Endodermal cell (in vitro differentiated cells): ENCODE measurements around the gene BNC2. TPM values are rescaled to one million over a fixed set of nuclear protein-coding genes. Genes with fewer than 3 reads are reported as not detected.

ENCODE experiments used
- DNase-seq: peaks from one replicate; pipeline ENCODE4 v3.0.0-alpha.2; 2017
- H3K27ac ChIP-seq: 2 replicates; pipeline ENCODE4 v1.5.1; 2013; ENCODE audit warnings: mild to moderate bottlenecking, low read depth, low read length, moderate library complexity
- H3K27me3 ChIP-seq: 2 replicates; pipeline ENCODE4 v1.6.1; 2013; ENCODE audit warnings: mild to moderate bottlenecking, low read length, moderate library complexity; ENCODE audit not compliant: insufficient read depth, control insufficient read depth, poor library complexity, severe bottlenecking
- H3K36me3 ChIP-seq: 2 replicates; pipeline ENCODE4 v1.7.0; 2013; ENCODE audit warnings: mild to moderate bottlenecking, low read length, moderate library complexity; ENCODE audit not compliant: control insufficient read depth, insufficient read depth
- H3K4me1 ChIP-seq: one replicate; pipeline ENCODE4 v1.7.0; 2013; ENCODE audit warnings: low read length; ENCODE audit not compliant: control insufficient read depth, insufficient read depth
- H3K4me3 ChIP-seq: 2 replicates; pipeline ENCODE4 v1.5.1; 2013; ENCODE audit warnings: mild to moderate bottlenecking, low read length, moderate library complexity
- H3K9ac ChIP-seq: 2 replicates; pipeline ENCODE4 v1.6.1; 2013; ENCODE audit warnings: mild to moderate bottlenecking, low read length, moderate library complexity; ENCODE audit not compliant: poor library complexity, severe bottlenecking; ENCODE audit errors: extremely low read depth
- H3K9me3 ChIP-seq: 2 replicates; pipeline ENCODE4 v1.6.1; 2013; ENCODE audit warnings: mild to moderate bottlenecking, low read length, moderate library complexity; ENCODE audit not compliant: control insufficient read depth
- H3K27ac Mint-ChIP-seq: 2 replicates; pipeline ENCODE4 v1.8.0; 2020; ENCODE audit warnings: mixed read lengths
- H3K27me3 Mint-ChIP-seq: 2 replicates; pipeline ENCODE4 v1.8.0; 2021; ENCODE audit warnings: mild to moderate bottlenecking, mixed read lengths; ENCODE audit not compliant: insufficient read depth
- H3K36me3 Mint-ChIP-seq: 2 replicates; pipeline ENCODE4 v1.8.0; 2020; ENCODE audit warnings: low read depth, mixed read lengths
- H3K4me1 Mint-ChIP-seq: 2 replicates; pipeline ENCODE4 v1.8.0; 2020; ENCODE audit warnings: mixed read lengths
- H3K4me3 Mint-ChIP-seq: 2 replicates; pipeline ENCODE4 v1.8.0; 2020; ENCODE audit warnings: mild to moderate bottlenecking, moderate library complexity, mixed read lengths
- H3K9me3 Mint-ChIP-seq: 2 replicates; pipeline ENCODE4 v1.8.0; 2020; ENCODE audit warnings: mild to moderate bottlenecking, mixed read lengths
- WGBS, 2 experiments: methylation state at CpG; one replicate each; pipeline versions ENCODE4 v1.1.5 to v1.1.7; 2013; ENCODE audit warnings: missing lambda C conversion rate in 2 of 2, mixed read lengths in 1 of 2; ENCODE audit not compliant: insufficient coverage in 1 of 2, insufficient read length in 1 of 2; 5-methylcytosine and 5-hydroxymethylcytosine counted together
- total RNA-seq, 2 donors: library from RNA; stranded (reverse); fragmentation: NEBNext Ultra II Directional in 1 of 2; extraction: Animal tissue kit (Norgen Biotek cat#: 25700) in 1 of 2; gene quantifications; 2 replicates in 1 of 2; 3 replicates in 1 of 2; pipeline ENCODE4 v1.2.1, GENCODE V29; 2021
- TF ChIP-seq, protein P1 (sequence below): fragments of 200-600 bp; sonication (generic); conservative IDR thresholded peaks from 2 replicates; pipeline ENCODE4 v1.5.0; 2021; ENCODE audit warnings: antibody characterized with exemption, mild to moderate bottlenecking

Gene BNC2
- total RNA-seq, 2 donors from 2014 or later: 3.0 to 10.5 TPM

DNA sequence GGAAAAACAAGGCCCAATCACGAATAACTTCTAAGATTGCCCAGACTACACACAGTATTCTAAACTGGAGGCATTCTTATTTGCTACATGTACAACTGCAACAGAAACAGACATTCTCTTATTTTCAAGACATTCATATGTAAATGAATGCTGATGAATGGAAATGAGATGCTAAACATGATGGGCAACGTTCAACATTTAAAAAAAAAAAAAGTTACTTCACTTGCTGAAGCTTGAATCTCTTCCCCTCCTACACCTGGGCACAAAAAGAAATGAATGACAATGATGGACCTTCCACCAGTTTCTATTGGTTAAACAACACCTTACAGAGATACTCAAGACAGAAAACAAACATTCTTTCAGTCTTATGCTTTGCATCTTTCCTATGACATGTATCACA lies 160.5 kb downstream of the BNC2 start:
- H3K36me3 ChIP-seq: no peaks in the 10 kb centered on the region
- H3K9me3 ChIP-seq: no peaks in the 10 kb centered on the region
- no peak for DNase-seq
- no peak overlapping the region for H3K9ac ChIP-seq
- no peak overlapping the region for H3K27ac ChIP-seq
- no peak overlapping the region for H3K4me3 ChIP-seq
- Mint-ChIP-seq H3K4me1 (peaks cover 44% of the 10 kb centered on the region), H3K36me3 (no peaks in the 10 kb centered on the region), H3K4me3 (no peak overlapping the region), H3K9me3 (no peaks in the 10 kb centered on the region), H3K27ac (no peak overlapping the region), H3K27me3 (no peaks in the 10 kb centered on the region)
- TF ChIP-seq, protein P1, sequence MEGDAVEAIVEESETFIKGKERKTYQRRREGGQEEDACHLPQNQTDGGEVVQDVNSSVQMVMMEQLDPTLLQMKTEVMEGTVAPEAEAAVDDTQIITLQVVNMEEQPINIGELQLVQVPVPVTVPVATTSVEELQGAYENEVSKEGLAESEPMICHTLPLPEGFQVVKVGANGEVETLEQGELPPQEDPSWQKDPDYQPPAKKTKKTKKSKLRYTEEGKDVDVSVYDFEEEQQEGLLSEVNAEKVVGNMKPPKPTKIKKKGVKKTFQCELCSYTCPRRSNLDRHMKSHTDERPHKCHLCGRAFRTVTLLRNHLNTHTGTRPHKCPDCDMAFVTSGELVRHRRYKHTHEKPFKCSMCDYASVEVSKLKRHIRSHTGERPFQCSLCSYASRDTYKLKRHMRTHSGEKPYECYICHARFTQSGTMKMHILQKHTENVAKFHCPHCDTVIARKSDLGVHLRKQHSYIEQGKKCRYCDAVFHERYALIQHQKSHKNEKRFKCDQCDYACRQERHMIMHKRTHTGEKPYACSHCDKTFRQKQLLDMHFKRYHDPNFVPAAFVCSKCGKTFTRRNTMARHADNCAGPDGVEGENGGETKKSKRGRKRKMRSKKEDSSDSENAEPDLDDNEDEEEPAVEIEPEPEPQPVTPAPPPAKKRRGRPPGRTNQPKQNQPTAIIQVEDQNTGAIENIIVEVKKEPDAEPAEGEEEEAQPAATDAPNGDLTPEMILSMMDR: no peak
- 17% methylated on average over 2 of the region's 2 CpGs; no CpG with 5 or more reads in 1 of the 2 experiments for WGBS, 2 experiments
- H3K27me3 ChIP-seq: no peaks in the 10 kb centered on the region
- peaks cover 4% of the 10 kb centered on the region for H3K4me1 ChIP-seq

- Histone ChIP-seq H3K27ac (peak overlapping the region; percentile 89), H3K9me3 (no peaks in the 10 kb centered on the region), H3K9ac (no peak overlapping the region), H3K36me3 (no peaks in the 10 kb centered on the region), H3K27me3 (no peaks in the 10 kb centered on the region), H3K4me3 (peak overlapping the region; percentile 30), H3K4me1 (peaks cover 6% of the 10 kb centered on the region)
- Mint-ChIP-seq H3K4me1 (peaks cover 48% of the 10 kb centered on the region), H3K36me3 (no peaks in the 10 kb centered on the region), H3K27ac (peak overlapping the region; percentile 28), H3K27me3 (no peaks in the 10 kb centered on the region), H3K9me3 (no peaks in the 10 kb centered on the region), H3K4me3 (peak overlapping the region; percentile 32)
- TF ChIP-seq, protein P1: no peak
- WGBS, 2 experiments: 15 to 23% methylated on average over 6 to 13 of the region's 13 CpGs
- DNase-seq: peak; percentile 65
Observed at GRCh38 chr9:16708656-16709435, 161.6 kb downstream of the BNC2 start.

GRCh38 chr9:16705111-16705604 lies 165.3 kb downstream of the BNC2 start:
- no peaks in the 10 kb centered on the region for H3K9me3 Mint-ChIP-seq
- peak overlapping the region; percentile 34 for H3K4me3 Mint-ChIP-seq
- H3K36me3 Mint-ChIP-seq: no peaks in the 10 kb centered on the region
- Histone ChIP-seq H3K9me3 (no peaks in the 10 kb centered on the region), H3K27ac (peak overlapping the region; percentile 67), H3K4me1 (peaks cover 6% of the 10 kb centered on the region), H3K36me3 (no peaks in the 10 kb centered on the region), H3K4me3 (no peak overlapping the region), H3K9ac (peak overlapping the region; percentile 6), H3K27me3 (no peaks in the 10 kb centered on the region)
- H3K27ac Mint-ChIP-seq: peak overlapping the region; percentile 94
- peaks cover 34% of the 10 kb centered on the region for H3K4me1 Mint-ChIP-seq
- TF ChIP-seq, protein P1: no peak
- H3K27me3 Mint-ChIP-seq: no peaks in the 10 kb centered on the region
- 21% methylated on average over 9 of the region's 9 CpGs; no CpG with 5 or more reads in 1 of the 2 experiments for WGBS, 2 experiments
- peak; percentile 90 for DNase-seq
